B cell (primary cell): Measurements from ENCODE around the gene PISD. TPM values are rescaled to one million over a fixed set of nuclear protein-coding genes. Genes with fewer than 3 reads are reported as not detected.
A peak's percentile ranks its signal among the peaks of the same experiment; 100 is the strongest.

Experiments
- ATAC-seq: fragments of 200-7000 bp; cut with Tn5 transposase; one replicate; pipeline ENCODE4 v1.10.0; 2021; ENCODE audit warnings: low read depth, mild to moderate bottlenecking, moderate number of reproducible peaks, moderate library complexity
- CTCF ChIA-PET: fragments of 350-600 bp; sonication (Branson Sonifier 250); formaldehyde crosslinking; loops from one replicate; lab custom pipeline; 2021; ENCODE audit warnings: antibody characterized with exemption, inconsistent platforms; lab: Charles Lee
- POLR2A ChIA-PET: fragments of 350-600 bp; sonication (Branson Sonifier 250); formaldehyde crosslinking; loops from one replicate; lab custom pipeline; 2021; ENCODE audit warnings: antibody characterized with exemption; lab: Charles Lee
- DNase-seq: peaks from one replicate; pipeline ENCODE4 v3.0.0; 2013
- H2AFZ ChIP-seq: 2 replicates; pipeline ENCODE4 v1.6.1; 2012; ENCODE audit warnings: mild to moderate bottlenecking, low read depth, low read length; ENCODE audit not compliant: insufficient read depth, poor library complexity, severe bottlenecking
- H3K27ac ChIP-seq, 2 donors: 1 replicate in 1 of 2; 2 replicates in 1 of 2; pipeline ENCODE4 v1.5.1; 2012 to 2013; ENCODE audit warnings: low read length in 2 of 2, mild to moderate bottlenecking in 2 of 2, moderate library complexity in 1 of 2
- H3K27me3 ChIP-seq, 4 experiments: fragments of 200-600 bp in 1 of 4; sonication (generic) in 1 of 4; replicated peaks in 1 of 4; 1 replicate in 2 of 4; 2 replicates in 2 of 4; pipeline versions ENCODE4 v1.6.1 to v1.7.0; 2013 to 2016; ENCODE audit warnings: low read length in 3 of 4, mild to moderate bottlenecking in 2 of 4, mixed read lengths in 1 of 4, moderate library complexity in 1 of 4; ENCODE audit not compliant: insufficient read depth in 4 of 4, control insufficient read depth in 3 of 4; ENCODE audit errors: control extremely low read depth in 1 of 4
- H3K36me3 ChIP-seq, 2 experiments: replicated peaks in 1 of 2; 1 replicate in 1 of 2; 2 replicates in 1 of 2; pipeline versions ENCODE4 v1.6.1 to v1.7.1; 2013; ENCODE audit warnings: low read length in 1 of 2; ENCODE audit not compliant: insufficient read depth in 2 of 2, control insufficient read depth in 1 of 2; ENCODE audit errors: control extremely low read depth in 1 of 2, extremely low read depth in 1 of 2
- H3K4me1 ChIP-seq, 2 donors: fragments of 200-600 bp in 1 of 2; sonication (generic) in 1 of 2; 1 replicate in 1 of 2; 2 replicates in 1 of 2; pipeline versions ENCODE4 v1.5.1 to v1.6.1; 2013 to 2017; ENCODE audit warnings: low read length in 2 of 2; ENCODE audit not compliant: control insufficient read depth in 2 of 2, insufficient read depth in 2 of 2
- H3K4me2 ChIP-seq: replicated peaks from 2 replicates; pipeline ENCODE3; 2012; ENCODE audit warnings: mild to moderate bottlenecking, low read depth, low read length; ENCODE audit not compliant: poor library complexity, severe bottlenecking
- H3K4me3 ChIP-seq, 5 experiments: fragments of 200-600 bp in 1 of 5; sonication (generic) in 1 of 5; 1 replicate in 3 of 5; 2 replicates in 2 of 5; pipeline versions ENCODE4 v1.5.1 to v1.7.0; 2011 to 2016; ENCODE audit warnings: low read length in 4 of 5, mild to moderate bottlenecking in 4 of 5, low read depth in 2 of 5, control low read depth in 1 of 5, moderate library complexity in 1 of 5; ENCODE audit not compliant: insufficient read depth in 1 of 5; ENCODE audit errors: control extremely low read depth in 1 of 5, extremely low read depth in 1 of 5
- H3K79me2 ChIP-seq: fragments of 200-600 bp; sonication (generic); one replicate; pipeline ENCODE4 v1.6.0; 2016; ENCODE audit warnings: low read length; ENCODE audit not compliant: control insufficient read depth, insufficient read depth
- H3K9ac ChIP-seq: fragments of 200-600 bp; sonication (generic); 2 replicates; pipeline ENCODE4 v1.6.1; 2017; ENCODE audit warnings: mild to moderate bottlenecking, low read length, moderate library complexity
- H3K9me3 ChIP-seq, 3 donors: one replicate each; pipeline versions ENCODE4 v1.6.1 to v1.7.1; 2013; ENCODE audit warnings: low read length in 2 of 3; ENCODE audit not compliant: control insufficient read depth in 2 of 3, insufficient read depth in 1 of 3; ENCODE audit errors: control extremely low read depth in 1 of 3
- H4K20me1 ChIP-seq: 2 replicates; pipeline ENCODE4 v1.6.0; 2012; ENCODE audit warnings: mild to moderate bottlenecking, low read length; ENCODE audit not compliant: insufficient read depth, control insufficient read depth, poor library complexity, severe bottlenecking
- H3K27ac Mint-ChIP-seq: one replicate; pipeline ENCODE4 v1.8.0; 2021; ENCODE audit warnings: mixed read lengths
- H3K27me3 Mint-ChIP-seq: one replicate; pipeline ENCODE4 v1.8.0; 2021; ENCODE audit warnings: mixed read lengths
- H3K4me1 Mint-ChIP-seq: one replicate; pipeline ENCODE4 v1.8.0; 2021; ENCODE audit warnings: mixed read lengths
- H3K4me3 Mint-ChIP-seq: one replicate; pipeline ENCODE4 v1.8.0; 2021; ENCODE audit warnings: mixed read lengths
- H3K9me3 Mint-ChIP-seq: one replicate; pipeline ENCODE4 v1.8.0; 2022; ENCODE audit warnings: mixed read lengths; ENCODE audit not compliant: insufficient read depth
- EZH2 ChIP-seq: IDR thresholded peaks from 2 replicates; pipeline ENCODE4 v1.6.1; 2012; ENCODE audit warnings: borderline replicate concordance, low read depth, mild to moderate bottlenecking, moderate library complexity, low read length; ENCODE audit not compliant: insufficient read depth, poor library complexity, severe bottlenecking
- WGBS: methylation state at CpG from one replicate; pipeline ENCODE4 v1.1.5; 2013; ENCODE audit warnings: missing lambda C conversion rate; ENCODE audit not compliant: insufficient coverage; 5-methylcytosine and 5-hydroxymethylcytosine counted together
- intact Hi-C: fragments of 100-400 bp; cut with micrococcal nuclease; formaldehyde crosslinking; loops from one replicate; pipeline ENCODE4 v1.10.0; 2022
- polyA plus RNA-seq: library from polyadenylated mRNA; depleted of rRNA; stranded (reverse); fragments of >200 nt; gene quantifications from 2 replicates; pipeline ENCODE4 v1.2.3, GENCODE V29; 2012
- total RNA-seq, 2 donors: library from RNA; stranded (reverse); fragments of 120-200 nt in 1 of 2; gene quantifications; 1 replicate in 1 of 2; 2 replicates in 1 of 2; pipeline versions ENCODE4 v1.2.3 to v1.2.4, GENCODE V29; 2013 to 2022
- TF ChIP-seq, protein P1 (sequence below): fragments of 200-600 bp; IDR thresholded peaks from one replicate; pipeline ENCODE4 v1.8.0; 2022; ENCODE audit warnings: antibody characterized with exemption, mild to moderate bottlenecking

Gene PISD
- total and polyA plus RNA-seq, 2 donors (not counting 1 experiment from before 2014, with no cell fraction given): 35.6 to 52.5 TPM

DNA sequence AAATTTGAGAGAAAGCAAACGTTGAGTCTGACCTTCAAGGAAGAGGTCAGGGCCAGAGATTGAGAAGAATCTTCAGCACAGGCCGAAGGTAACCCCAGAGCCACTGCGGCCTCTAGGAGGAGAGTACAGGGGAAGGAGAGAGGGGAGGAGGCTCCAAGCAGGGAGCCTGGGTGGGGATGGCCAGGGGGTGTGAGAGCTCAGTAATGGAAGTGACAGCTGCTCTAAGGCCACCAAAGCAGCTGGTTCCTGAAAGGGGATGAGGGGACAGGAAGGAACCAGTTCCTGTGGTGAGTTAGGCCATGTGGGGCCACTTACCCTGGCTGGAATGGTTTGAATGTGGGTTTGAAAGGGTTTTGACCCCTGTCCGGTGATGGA lies 46.1 kb downstream of the PISD start:
- Histone ChIP-seq H3K4me3 (no peak overlapping the region), H4K20me1 (no peaks in the 10 kb centered on the region), H3K27ac (peak overlapping the region in 1 of 2 donors; percentile 52), H3K79me2 (no peaks in the 10 kb centered on the region), H3K9me3 (no peaks in the 10 kb centered on the region), H3K4me2 (peak overlapping the region; percentile 22), H2AFZ (no peak overlapping the region), H3K36me3 (peaks cover 0 to 46% of the 10 kb centered on the region in 2 experiments), H3K4me1 (peaks cover 17 to 29% of the 10 kb centered on the region in 2 donors), H3K27me3 (no peaks in the 10 kb centered on the region), H3K9ac (no peak overlapping the region)
- TF ChIP-seq, protein P1, sequence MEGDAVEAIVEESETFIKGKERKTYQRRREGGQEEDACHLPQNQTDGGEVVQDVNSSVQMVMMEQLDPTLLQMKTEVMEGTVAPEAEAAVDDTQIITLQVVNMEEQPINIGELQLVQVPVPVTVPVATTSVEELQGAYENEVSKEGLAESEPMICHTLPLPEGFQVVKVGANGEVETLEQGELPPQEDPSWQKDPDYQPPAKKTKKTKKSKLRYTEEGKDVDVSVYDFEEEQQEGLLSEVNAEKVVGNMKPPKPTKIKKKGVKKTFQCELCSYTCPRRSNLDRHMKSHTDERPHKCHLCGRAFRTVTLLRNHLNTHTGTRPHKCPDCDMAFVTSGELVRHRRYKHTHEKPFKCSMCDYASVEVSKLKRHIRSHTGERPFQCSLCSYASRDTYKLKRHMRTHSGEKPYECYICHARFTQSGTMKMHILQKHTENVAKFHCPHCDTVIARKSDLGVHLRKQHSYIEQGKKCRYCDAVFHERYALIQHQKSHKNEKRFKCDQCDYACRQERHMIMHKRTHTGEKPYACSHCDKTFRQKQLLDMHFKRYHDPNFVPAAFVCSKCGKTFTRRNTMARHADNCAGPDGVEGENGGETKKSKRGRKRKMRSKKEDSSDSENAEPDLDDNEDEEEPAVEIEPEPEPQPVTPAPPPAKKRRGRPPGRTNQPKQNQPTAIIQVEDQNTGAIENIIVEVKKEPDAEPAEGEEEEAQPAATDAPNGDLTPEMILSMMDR: no peak
- TF ChIP-seq EZH2: no peak
- ATAC-seq: no peak
- Mint-ChIP-seq H3K4me1 (peaks cover 32% of the 10 kb centered on the region), H3K27ac (peak overlapping the region; percentile 57), H3K4me3 (no peak overlapping the region), H3K27me3 (no peaks in the 10 kb centered on the region), H3K9me3 (no peaks in the 10 kb centered on the region)
- POLR2A ChIA-PET: interaction anchor here (0.5 to 0.6 kb wide), 2 partner anchors 128 to 320 kb away, joined by 3 read pairs; no protein-coding TSS in a partner anchor
- WGBS: 79% methylated on average over 3 of the region's 4 CpGs
- intact Hi-C loops: no loop called here
- no peak for DNase-seq
- CTCF ChIA-PET: interaction anchor here (1.6 kb wide), 1 partner anchor 14 kb away, joined by 7 read pairs; no protein-coding TSS in a partner anchor

DNA sequence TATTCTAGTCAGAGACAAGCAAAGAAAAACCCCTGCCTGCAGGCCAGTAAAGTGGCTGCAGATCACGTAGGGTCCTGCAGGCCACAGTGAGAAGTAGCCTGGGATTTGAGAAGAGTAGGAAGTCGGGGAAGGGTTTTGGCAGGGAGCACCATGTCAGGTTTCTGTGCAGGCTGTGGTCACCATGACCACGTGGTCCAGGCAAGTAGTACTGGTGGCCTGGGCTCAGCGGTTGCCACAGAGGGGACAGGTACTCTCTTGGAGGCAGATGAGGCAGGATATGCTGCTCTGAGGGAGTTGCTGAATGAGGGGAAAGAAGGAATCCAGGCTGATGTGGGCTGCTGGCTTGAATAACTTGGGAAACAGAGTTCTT lies 46.5 kb downstream of the PISD start:
- no peaks in the 10 kb centered on the region for H3K27me3 ChIP-seq
- Mint-ChIP-seq H3K27ac (peak overlapping the region; percentile 57), H3K9me3 (no peaks in the 10 kb centered on the region), H3K4me3 (no peak overlapping the region), H3K27me3 (no peaks in the 10 kb centered on the region), H3K4me1 (peaks cover 32% of the 10 kb centered on the region)
- no peaks in the 10 kb centered on the region for H3K9me3 ChIP-seq
- H2AFZ ChIP-seq: no peak overlapping the region
- ATAC-seq (no peak), DNase-seq (no peak)
- peaks cover 0 to 46% of the 10 kb centered on the region in 2 experiments for H3K36me3 ChIP-seq
- H3K27ac ChIP-seq: no peak overlapping the region
- H3K4me2 ChIP-seq: no peak overlapping the region
- 81% methylated on average over 4 of the region's 4 CpGs for WGBS
- no peak overlapping the region for H3K4me3 ChIP-seq
- POLR2A ChIA-PET: no interaction called here
- H4K20me1 ChIP-seq: no peaks in the 10 kb centered on the region
- H3K4me1 ChIP-seq: peaks cover 17 to 29% of the 10 kb centered on the region in 2 donors
- intact Hi-C loops: no loop called here
- TF ChIP-seq, protein P1: no peak
- no peak for TF ChIP-seq EZH2
- CTCF ChIA-PET: no interaction called here
- H3K9ac ChIP-seq: no peak overlapping the region
- no peaks in the 10 kb centered on the region for H3K79me2 ChIP-seq
